GM21825 (cell line): ENCODE data around the gene AFDN.
"Not testable (repeated sequence)": the region's sequence is repeated elsewhere in the genome, so short reads cannot be mapped to it uniquely, and the experiment has no call there.

Experiments
- ATAC-seq: cut with Tn5 transposase; IDR thresholded peaks from one replicate; pipeline ENCODE4 v1.9.1; 2021; ENCODE audit warnings: mild to moderate bottlenecking, moderate library complexity; ENCODE audit not compliant: unreplicated experiment

AFDN gene

DNA sequence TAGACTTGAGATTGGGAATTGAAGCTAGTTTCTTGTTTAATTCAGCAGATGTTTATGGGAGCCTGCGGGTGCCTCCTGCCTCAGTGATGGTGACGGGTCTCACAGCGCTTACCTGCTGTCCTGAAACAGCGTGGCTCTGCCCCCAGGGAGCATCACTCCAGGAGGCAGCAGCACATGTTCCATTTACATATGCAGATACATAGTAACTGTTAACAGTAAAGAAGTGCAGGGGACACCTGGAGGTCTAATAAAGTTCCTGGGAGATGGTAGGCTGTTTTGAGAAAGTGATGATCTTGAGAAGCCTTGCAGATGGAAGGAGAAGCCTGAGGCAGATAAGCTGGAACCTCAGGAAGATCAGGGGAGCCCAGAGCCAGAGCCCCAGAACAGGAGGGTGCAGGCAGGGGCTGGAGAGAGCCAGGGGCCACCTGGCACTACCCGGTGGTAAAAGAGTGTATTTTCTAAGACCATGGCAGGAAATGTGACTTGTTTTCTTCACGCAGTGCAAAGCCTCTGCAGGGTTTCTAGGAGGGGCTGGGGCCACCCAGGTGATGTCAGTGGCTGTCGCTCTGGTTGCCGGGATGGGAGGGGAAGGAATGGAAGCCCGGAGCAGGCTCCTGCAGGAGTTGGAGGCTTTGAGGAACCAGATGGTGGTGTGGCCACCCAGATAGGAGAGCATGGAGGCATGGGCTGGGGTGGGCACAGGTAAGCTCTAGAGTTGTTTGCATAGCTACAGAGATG lies 146.6 kb downstream of the AFDN start:
- no peak for ATAC-seq

DNA sequence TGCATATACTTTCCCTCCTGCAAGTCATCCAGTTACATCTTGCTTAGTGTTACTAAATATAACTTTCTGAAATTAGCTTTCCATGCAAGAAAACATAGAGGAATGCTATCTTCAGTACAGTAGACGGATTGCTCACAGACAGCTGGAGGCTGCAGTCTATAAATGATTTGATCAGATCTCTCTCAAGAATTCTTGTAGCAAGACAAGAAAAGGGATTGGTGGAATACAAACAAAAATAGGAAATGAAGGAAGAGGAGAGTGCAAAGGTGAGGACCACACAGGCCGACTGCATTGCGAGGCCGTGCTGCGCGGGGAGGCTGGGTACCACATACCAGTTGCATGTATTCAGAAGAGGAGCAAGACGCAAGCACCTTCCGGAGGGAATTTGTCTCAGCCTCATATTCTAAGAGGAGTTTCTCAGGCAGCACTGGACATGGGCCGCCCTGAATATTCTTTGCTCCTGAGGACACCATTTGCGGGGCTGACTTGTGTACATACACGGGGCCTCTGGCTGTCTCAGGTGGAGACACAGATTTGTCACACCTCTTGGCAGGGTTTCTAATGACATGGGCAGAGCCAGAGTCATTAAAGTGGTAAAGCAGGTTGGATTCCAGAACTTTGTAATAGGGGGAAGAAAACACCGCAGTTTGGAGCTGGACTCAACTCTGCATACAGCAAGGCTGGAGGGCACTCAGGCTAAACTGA lies 148.1 kb downstream of the AFDN start:
- no peak for ATAC-seq

DNA sequence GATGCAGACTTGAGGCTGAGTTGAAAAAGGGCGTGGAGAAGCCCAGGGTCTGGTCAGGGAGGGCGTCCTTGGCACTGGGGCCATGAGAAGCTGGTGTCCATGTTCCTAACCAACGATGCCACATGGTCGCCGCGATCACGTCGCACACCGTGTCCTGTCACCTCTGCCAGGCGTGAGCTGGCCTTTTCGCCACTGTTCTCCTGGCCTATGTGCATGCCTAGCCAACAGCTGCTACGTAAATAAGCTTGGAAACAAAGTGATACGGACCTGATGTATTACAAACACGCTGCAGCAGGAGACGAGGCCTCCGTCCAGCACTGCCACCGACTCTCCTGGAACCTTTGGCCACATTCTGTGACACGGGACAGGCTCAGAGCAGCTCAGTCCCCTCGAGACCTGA lies 148.7 kb downstream of the AFDN start:
- ATAC-seq: no peak

DNA sequence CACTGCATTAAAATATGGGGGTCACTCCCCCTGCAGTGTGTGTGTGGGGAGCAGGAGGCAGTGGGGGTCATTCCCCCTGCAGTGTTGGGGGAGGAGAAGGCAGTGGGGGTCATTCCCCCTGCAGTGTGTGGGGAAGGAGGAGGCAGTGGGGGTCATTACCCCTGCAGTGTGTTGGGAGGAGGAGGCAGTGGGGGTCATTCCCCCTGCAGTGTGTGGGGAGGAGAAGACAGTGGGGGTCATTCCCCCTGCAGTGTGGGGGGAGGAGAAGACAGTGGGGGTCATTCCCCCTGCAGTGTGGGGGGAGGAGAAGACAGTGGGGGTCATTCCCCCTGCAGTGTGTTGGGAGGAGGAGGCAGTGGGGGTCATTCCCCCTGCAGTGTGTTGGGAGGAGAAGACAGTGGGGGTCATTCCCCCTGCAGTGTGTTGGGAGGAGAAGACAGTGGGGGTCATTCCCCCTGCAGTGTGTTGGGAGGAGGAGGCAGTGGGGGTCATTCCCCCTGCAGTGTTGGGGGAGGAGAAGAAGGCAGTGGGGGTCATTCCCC lies 149.5 kb downstream of the AFDN start:
- ATAC-seq: not testable (repeated sequence)

DNA sequence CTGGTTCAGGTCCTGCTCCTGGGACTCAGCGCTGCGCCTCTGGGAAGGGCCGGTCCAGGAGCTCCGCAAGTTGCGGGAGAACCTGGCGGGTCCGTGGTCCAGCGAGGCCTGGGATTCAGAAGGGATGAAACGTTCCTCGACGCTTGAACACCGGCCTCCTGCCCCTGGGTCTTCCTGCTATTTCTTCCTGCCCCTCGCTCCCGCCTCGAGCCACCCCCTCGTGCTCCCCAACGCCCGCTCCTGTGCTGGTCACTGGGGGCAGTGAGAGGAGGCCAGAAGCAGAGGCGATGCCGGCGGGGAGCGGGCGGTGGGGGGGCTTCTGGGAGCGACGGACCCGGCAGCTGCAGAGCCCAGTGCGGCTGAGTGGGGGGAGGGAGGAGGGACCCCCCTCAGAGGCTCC lies 150.0 kb downstream of the AFDN start:
- no peak for ATAC-seq

DNA sequence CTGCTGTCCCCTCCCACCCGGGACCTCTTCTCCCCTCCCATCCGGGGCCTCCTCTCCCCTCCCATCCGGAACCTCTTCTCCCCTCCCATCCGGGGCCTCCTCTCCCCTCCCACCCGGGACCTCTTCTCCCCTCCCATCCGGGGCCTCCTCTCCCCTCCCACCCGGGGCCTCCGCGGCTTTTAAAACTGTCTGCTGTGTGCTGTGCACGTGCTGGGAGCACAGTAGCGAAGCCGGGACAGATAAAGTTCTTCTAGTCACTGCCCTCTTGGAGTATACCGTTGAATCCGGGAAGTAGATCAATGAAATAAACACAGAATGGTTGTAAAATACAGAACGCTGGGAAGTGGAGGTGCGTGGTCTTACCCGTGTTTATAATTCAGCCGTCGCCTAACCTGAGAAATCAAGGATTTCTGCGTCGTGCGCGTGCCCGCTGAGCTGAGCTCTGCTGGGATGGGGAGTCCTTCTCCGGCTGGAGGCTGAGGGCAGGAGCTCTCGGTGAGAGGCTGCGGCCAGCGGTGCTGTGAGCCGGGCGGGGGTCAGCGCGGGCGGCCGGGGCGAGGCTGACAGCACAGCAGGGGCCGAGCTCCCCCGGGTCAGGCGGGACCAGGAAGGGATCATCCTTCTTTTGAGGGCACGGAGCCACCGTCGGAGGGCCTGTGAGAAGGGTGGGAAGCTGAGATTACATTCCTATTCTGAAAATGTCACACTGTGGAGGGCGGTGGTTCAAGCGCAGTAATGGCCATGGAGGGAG lies 151.2 kb downstream of the AFDN start:
- ATAC-seq: no peak

DNA sequence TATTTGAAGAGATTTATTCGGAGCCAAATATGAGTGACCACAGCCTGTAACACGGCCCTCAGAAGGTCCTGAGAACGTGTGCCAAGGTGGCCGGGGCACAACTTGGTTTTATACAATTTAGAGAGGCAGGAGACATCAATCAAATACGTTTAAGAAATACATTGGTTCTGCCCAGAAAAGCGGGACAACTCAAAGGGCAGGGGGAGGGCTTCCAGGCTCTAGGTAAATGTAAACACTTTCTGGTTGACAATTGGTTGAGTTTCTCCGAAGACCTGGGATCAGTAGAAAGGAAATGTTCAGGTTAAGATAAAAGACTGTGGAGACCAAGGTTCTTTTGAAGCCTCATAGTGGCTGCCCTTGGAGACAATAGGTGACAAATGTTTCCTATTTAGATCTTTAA lies 151.9 kb downstream of the AFDN start:
- no peak for ATAC-seq

DNA sequence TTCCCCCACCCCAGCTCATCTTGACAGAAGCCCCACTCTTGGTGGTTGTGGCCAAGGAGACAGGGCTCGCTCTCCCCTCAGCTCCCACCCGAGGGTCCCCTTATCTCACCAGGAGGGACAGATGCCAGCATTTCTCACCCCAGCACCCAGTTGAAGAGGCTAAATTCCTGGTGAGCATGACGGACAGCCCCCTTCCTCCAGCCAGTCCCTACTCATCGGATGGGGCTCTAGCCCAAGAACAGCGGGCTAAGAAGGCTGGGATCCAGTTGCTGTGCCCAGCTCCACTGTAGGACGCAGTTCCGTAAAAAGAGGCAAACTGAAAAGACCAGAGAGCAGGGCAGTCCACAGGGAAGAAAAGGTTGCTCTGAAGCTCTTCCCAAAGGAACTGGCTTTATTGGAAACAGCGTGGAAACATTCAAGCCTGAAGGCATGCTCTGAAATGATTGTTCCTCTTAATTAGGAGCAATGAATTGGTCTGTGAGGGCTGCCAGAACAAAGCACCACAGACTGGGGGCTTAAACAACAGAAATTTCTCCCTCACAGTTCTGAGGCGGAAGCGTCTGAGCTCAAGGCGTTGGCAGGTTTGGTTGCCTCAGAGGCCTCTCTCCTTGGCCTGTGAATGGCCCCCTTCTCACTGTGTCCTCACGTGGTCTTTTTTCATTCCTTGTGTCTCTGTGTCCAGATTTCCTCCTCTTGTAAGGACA lies 152.9 kb downstream of the AFDN start:
- no peak for ATAC-seq

DNA sequence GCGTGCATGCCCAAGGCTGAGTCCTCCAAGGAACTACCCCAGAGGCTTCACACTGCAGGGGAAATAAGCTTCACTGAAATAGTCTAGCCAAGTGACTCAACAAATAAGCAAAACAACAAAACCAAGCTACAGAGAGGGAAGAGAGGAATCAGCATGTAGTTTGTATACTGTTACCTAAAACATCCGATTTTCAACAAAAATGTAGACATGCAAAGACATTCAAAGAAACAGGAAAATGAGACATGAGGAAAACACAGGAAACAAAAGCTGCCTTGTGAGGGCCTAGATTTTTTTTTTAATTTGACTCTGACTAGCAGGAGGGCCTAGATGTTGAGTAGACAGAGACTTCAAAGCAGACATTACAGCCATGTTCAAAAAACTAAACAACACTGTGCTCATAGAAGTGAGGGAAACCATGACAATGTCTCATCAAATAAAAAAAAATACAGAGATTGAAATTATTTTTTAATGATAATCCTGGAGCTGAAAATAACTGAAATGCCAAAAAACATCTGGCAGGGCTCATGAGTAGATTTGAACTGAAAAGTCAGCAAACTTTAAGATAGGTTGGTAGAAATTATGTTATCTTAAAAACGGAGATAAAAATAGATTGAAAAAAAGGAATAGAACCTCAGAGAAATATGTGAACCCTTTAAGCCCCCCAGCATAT lies 154.3 kb downstream of the AFDN start:
- ATAC-seq: no peak

DNA sequence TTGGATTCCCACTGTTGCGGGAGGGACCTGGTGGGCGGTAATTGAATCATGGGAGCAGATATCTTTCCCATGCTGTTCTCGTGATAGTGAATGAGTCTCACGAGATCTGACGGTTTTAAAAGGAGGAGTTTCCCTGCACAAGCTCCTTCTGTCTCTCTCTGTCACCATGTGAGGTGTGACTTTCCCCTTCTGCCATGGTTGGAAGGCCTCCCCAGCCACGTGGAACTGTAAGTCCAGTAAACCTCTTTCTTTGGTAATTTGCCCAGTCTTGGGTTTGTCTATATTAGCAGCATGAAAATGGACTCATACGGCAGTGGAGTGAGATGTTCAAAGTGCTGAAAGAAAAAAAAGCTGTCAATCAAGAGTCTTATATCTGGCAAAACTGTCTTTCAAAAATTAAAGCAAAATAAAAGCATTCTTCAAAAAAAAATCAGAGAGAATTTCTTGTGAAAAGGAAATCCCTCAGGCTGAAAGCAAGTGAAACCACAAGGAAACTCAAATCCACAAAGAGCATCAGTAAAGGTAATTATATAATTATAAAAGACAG lies 155.3 kb downstream of the AFDN start:
- no peak for ATAC-seq

DNA sequence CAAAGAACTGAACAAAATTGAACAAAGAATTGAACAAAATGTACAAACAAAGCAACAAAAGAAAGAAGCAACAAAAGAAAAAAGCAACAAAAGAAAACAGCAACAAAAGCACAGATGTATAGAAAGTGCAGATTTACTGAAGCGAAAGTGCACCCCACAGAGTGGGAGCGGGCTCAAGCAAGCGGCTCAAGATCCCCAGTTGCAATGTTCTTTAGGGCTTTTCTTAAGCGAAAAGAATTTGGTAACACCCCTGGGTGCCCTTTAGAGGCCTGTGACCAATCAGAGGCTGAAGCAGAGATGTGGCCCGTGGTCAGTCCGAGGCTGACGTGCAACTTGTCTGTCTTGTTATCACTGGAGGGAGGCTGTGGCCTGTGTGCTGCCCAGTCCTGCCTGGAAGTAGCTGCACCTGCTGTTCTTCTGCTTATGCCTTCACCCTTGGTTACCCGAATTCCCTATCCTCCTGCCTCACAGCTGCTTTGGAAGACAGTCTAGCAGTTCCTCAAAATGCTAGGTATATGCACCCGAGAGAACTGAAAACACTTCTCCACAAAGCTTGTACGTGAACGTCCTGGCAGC lies 157.5 kb downstream of the AFDN start:
- ATAC-seq: no peak

DNA sequence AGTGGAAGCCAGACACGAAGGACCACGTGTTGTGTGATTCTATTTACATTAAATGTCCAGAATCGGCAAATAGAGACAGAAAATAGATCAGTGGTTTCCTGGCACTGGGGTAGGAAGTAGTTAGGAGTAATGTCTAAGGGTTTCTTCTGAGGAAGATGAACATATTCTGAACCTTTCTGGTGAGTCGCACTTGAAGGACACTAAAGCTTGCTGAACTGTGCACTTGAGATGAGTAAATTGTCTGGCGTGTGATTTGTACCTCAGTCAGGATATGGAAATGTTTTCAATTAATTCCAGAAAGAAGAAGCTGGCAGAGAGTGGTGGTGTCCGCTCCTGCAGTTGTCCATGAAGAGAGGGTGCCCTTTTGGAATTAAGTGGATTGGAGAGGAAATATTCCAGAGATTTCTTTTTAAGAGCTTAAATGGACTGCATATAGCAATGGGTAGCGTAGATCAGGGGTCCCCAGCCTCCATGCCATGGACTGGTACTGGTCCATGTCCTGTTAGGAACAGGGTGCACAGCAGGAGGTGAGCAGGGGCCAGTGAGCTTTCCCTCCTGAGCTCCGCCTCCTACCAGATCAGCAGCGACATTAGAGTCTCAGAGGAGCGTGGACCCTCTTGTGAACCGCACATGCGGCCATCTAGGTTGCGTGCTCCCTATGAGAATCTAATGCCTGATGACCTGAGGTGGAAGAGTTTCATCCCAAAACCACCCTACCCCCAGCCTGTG lies 158.3 kb downstream of the AFDN start:
- no peak for ATAC-seq

DNA sequence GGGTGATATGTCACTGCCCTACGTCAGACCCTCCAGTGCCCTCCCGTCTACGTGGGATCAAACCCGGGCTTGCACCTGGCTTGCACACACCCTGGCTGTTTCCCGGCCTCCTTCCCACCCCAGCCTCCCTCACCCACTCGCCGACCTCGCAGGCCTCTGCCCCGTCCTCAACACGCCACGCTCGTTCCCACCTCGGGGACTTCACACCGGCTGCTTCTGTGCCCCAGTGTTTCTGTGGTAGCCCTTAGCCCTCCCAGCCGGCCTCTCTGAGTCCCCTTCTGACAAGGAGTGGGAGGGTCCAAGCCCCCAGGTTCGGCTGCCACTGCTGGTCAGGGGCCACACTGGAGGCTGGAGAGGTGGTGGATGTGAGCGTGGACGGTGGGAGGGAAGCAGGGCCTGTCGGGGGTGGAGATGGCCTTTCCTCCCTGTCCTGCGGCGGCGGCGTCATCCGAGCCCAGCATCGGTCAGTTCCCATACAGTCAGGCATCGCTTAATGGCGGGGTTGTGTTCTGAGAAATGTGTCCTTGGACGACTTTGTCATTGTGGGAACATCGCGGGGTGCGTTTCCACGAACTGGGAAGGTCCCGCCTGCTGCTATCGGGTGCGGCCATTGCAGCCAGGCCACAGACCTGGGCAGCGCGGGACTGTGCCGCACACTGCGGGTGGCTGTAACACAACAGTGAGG lies 159.3 kb downstream of the AFDN start:
- no peak for ATAC-seq

DNA sequence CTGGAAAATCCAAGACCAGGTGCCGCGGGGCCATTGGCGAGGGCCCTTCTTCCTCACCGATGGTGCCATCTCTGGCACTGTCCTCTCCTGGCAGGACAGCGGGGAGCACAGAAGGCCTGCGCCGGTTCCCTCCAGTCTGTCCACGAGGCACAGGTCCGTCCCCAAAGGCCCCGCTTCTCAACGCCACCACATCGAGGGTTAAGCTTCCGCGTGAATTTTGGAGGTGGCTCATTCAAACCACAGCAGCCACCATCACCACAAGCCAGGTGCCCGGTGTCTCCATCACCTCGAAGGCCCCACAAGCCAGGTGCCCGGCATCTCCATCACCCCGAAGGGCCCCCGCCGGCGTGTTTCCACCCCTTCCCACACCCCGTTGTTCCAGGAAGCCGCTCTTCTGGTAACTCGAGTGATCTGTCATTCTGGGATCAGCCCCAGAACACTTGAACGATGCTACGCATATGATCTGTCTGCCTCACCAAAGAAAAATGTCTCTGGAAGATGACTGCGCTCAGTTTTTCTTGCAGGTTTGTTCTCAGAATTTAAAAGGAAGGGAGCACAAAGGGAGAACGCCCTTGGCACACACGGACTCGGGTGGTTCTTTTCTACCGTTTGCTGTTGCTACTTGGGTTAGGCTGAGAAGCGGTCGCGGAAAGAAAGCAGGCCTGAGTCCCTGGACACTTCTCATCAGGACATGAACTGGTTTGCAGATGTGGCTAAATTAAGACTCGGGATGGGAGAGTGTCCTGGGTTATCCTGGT lies 160.9 kb downstream of the AFDN start:
- no peak for ATAC-seq

DNA sequence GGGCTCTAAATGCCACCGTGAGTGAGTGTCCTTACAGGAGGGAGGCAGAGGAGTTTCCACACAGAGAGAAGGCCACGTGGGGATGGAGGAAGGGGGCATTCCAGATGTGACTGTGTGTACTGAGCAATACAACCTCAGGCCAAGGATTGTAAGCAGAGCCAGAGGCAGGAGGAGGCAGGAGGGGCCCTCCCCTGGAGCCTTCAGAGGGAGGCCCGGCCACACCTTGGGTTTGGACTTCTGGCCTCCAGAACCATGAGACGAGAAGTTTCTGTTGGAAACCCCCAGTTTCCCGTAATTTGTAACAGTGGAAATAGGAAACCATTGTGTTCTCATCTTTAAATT lies 161.4 kb downstream of the AFDN start:
- ATAC-seq: no peak

DNA sequence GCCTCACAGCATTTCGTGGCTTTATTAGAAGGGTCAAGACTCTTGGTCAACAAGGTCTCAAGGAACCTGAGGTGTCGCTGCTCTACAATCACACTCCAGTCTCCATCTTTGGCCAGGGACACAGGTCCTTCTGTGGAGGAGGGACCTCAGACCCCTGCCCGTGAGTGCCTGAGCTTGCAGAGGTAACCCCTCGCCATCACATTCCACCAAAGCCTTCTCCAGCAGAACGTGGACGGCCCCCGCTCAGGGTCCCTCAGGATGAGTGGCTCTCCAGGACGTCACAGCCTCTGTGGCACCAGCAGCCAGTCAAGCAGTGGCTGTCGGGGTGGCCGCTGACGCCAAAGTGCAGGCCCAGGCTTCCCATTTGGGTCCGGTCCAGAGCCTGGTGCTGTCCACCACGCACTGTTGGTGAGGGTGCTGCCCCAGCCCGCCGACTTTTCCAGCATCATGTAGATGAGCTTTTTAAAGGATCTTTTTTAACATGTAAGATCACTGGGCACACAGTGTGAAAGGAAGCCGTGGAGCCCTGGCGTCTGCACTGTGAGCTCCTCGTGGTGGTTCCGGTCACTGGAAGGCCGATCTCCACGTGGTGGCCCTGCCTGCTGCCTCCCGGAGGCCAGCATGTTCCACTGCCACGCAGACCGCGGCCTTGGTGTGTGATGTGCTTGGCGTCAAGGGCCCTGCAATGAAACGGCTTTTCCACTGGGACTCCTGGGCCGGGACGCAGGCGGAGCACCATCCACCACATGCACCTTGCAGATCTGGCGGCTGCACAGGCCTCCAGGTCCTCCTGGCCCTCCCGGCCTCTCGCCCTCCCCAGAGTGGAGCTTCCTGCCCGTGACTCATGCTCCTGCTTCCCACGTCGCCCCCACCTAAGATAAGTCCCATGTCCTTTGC lies 162.5 kb downstream of the AFDN start:
- no peak for ATAC-seq
